WTC11 (cell line): Measurements from ENCODE around the gene SECISBP2L. TPM values are rescaled to one million over a fixed set of nuclear protein-coding genes. Genes with fewer than 3 reads are reported as not detected.

ENCODE experiments used
- ATAC-seq: fragments of 200-7000 bp; cut with Tn5 transposase; 2 replicates; pipeline ENCODE4 v1.10.0; 2021; ENCODE audit warnings: mild to moderate bottlenecking, moderate library complexity
- CTCF ChIA-PET: fragments of 300-600 bp; sonication (Branson Sonifier 250); formaldehyde crosslinking; loops from one replicate; lab custom pipeline; 2021; ENCODE audit warnings: antibody characterized with exemption; lab: Charles Lee
- POLR2A ChIA-PET: fragments of 350-600 bp; sonication (Branson Sonifier 250); formaldehyde crosslinking; loops from one replicate; lab custom pipeline; 2021; ENCODE audit warnings: antibody characterized with exemption; lab: Charles Lee
- DNase-seq: peaks from one replicate; pipeline ENCODE4 v3.0.0; 2021; ENCODE audit warnings: low spot score
- H3K27ac Mint-ChIP-seq: 2 replicates; pipeline ENCODE4 v1.8.0; 2021; ENCODE audit warnings: mixed read lengths
- H3K27me3 Mint-ChIP-seq: 2 replicates; pipeline ENCODE4 v1.8.0; 2021; ENCODE audit warnings: low read depth, mild to moderate bottlenecking, moderate library complexity, mixed read lengths
- H3K36me3 Mint-ChIP-seq: 2 replicates; pipeline ENCODE4 v1.8.0; 2021; ENCODE audit warnings: mixed read lengths
- H3K4me1 Mint-ChIP-seq: 2 replicates; pipeline ENCODE4 v1.8.0; 2022; ENCODE audit warnings: mixed read lengths
- H3K4me3 Mint-ChIP-seq: 2 replicates; pipeline ENCODE4 v1.8.0; 2021; ENCODE audit warnings: mild to moderate bottlenecking, moderate library complexity, mixed read lengths
- H3K9me3 Mint-ChIP-seq: 2 replicates; pipeline ENCODE4 v1.8.0; 2021; ENCODE audit warnings: mixed read lengths
- EMX1 ChIP-seq: fragments of 250-450 bp; sonication (Bioruptor Pico); IDR thresholded peaks from 2 replicates; pipeline ENCODE4 v1.8.0; 2021; ENCODE audit warnings: mild to moderate bottlenecking
- KAT7 ChIP-seq: sonication (generic); formaldehyde crosslinking; IDR thresholded peaks from 2 replicates; pipeline ENCODE4 v1.8.1; 2023; ENCODE audit warnings: missing genetic modification reagents, mild to moderate bottlenecking, borderline replicate concordance
- NFYB ChIP-seq: sonication (generic); formaldehyde crosslinking; conservative IDR thresholded peaks from 2 replicates; pipeline ENCODE4 v1.8.0; 2022; ENCODE audit warnings: low read depth, missing genetic modification reagents
- NR2C2 ChIP-seq: sonication (generic); formaldehyde crosslinking; IDR thresholded peaks from 2 replicates; pipeline ENCODE4 v1.8.0; 2022; ENCODE audit warnings: mild to moderate bottlenecking, missing genetic modification reagents
- OVOL2 ChIP-seq: fragments of 250-450 bp; sonication (Bioruptor Pico); IDR thresholded peaks from 2 replicates; pipeline ENCODE4 v1.9.0; 2021; ENCODE audit warnings: mild to moderate bottlenecking, borderline replicate concordance
- RELA ChIP-seq: sonication (generic); formaldehyde crosslinking; IDR thresholded peaks from 2 replicates; pipeline ENCODE4 v1.8.1; 2022; ENCODE audit warnings: missing genetic modification reagents, mild to moderate bottlenecking, borderline replicate concordance
- RORB ChIP-seq: fragments of 250-450 bp; sonication (Bioruptor Pico); IDR thresholded peaks from 2 replicates; pipeline ENCODE4 v1.9.0; 2021; ENCODE audit warnings: mild to moderate bottlenecking
- STAT6 ChIP-seq: sonication (generic); formaldehyde crosslinking; conservative IDR thresholded peaks from 2 replicates; pipeline ENCODE4 v1.8.1; 2023; ENCODE audit warnings: mild to moderate bottlenecking, low read depth, missing genetic modification reagents, moderate library complexity
- TEAD4 ChIP-seq: sonication (generic); formaldehyde crosslinking; IDR thresholded peaks from 2 replicates; pipeline ENCODE4 v1.8.0; 2022; ENCODE audit warnings: mild to moderate bottlenecking, missing genetic modification reagents
- ZNF263 ChIP-seq: sonication (generic); formaldehyde crosslinking; IDR thresholded peaks from 2 replicates; pipeline ENCODE4 v1.8.1; 2022; ENCODE audit warnings: low read depth, mild to moderate bottlenecking, moderate library complexity, missing genetic modification reagents
- ZNF281 ChIP-seq: sonication (generic); formaldehyde crosslinking; IDR thresholded peaks from 2 replicates; pipeline ENCODE4 v1.8.0; 2023; ENCODE audit warnings: mild to moderate bottlenecking, missing genetic modification reagents
- ZNF317 ChIP-seq: sonication (generic); formaldehyde crosslinking; IDR thresholded peaks from 2 replicates; pipeline ENCODE4 v1.8.1; 2023; ENCODE audit warnings: low read depth, mild to moderate bottlenecking, moderate library complexity, missing genetic modification reagents, borderline replicate concordance
- ZNF416 ChIP-seq: fragments of 250-450 bp; sonication (Bioruptor Pico); IDR thresholded peaks from 2 replicates; pipeline ENCODE4 v1.9.0; 2021; ENCODE audit warnings: mild to moderate bottlenecking, inconsistent platforms
- ZSCAN18 ChIP-seq: fragments of 250-450 bp; sonication (Bioruptor Pico); IDR thresholded peaks from 2 replicates; pipeline ENCODE4 v2.1.2; 2022; ENCODE audit warnings: mild to moderate bottlenecking, moderate library complexity
- total RNA-seq: library from RNA; stranded (reverse); gene quantifications from 3 replicates; pipeline ENCODE4 v1.2.3, GENCODE V29; 2021
- TF ChIP-seq, protein P1 (sequence below): sonication (generic); formaldehyde crosslinking; IDR thresholded peaks from 2 replicates; pipeline ENCODE4 v1.8.1; 2023; ENCODE audit warnings: mild to moderate bottlenecking, missing genetic modification reagents, borderline replicate concordance
- TF ChIP-seq, protein P2 (sequence below): sonication (generic); formaldehyde crosslinking; IDR thresholded peaks from 2 replicates; pipeline ENCODE4 v1.8.1; 2023; ENCODE audit warnings: mild to moderate bottlenecking, missing genetic modification reagents
- TF ChIP-seq, protein P3 (sequence below): sonication (generic); formaldehyde crosslinking; IDR thresholded peaks from 2 replicates; pipeline ENCODE4 v1.8.1; 2022; ENCODE audit warnings: low read depth, mild to moderate bottlenecking, moderate library complexity, missing genetic modification reagents, borderline replicate concordance

SECISBP2L gene
- total RNA-seq, 1 experiment from 2014 or later: 30.4 TPM

GRCh38 chr15:48967336-48967735, 78.9 kb downstream of the SECISBP2L start:
- no peaks in the 10 kb centered on the region for H3K9me3 Mint-ChIP-seq
- peaks cover 23% of the 10 kb centered on the region for H3K27me3 Mint-ChIP-seq
- DNase-seq: no peak
- TF ChIP-seq RORB (CRISPR knock-in tag) (no peak), EMX1 (CRISPR knock-in tag) (no peak), KAT7 (no peak), STAT6 (CRISPR knock-in tag) (no peak), NFYB (CRISPR knock-in tag) (no peak), ZNF263 (CRISPR knock-in tag) (no peak)
- TF ChIP-seq, protein P1, sequence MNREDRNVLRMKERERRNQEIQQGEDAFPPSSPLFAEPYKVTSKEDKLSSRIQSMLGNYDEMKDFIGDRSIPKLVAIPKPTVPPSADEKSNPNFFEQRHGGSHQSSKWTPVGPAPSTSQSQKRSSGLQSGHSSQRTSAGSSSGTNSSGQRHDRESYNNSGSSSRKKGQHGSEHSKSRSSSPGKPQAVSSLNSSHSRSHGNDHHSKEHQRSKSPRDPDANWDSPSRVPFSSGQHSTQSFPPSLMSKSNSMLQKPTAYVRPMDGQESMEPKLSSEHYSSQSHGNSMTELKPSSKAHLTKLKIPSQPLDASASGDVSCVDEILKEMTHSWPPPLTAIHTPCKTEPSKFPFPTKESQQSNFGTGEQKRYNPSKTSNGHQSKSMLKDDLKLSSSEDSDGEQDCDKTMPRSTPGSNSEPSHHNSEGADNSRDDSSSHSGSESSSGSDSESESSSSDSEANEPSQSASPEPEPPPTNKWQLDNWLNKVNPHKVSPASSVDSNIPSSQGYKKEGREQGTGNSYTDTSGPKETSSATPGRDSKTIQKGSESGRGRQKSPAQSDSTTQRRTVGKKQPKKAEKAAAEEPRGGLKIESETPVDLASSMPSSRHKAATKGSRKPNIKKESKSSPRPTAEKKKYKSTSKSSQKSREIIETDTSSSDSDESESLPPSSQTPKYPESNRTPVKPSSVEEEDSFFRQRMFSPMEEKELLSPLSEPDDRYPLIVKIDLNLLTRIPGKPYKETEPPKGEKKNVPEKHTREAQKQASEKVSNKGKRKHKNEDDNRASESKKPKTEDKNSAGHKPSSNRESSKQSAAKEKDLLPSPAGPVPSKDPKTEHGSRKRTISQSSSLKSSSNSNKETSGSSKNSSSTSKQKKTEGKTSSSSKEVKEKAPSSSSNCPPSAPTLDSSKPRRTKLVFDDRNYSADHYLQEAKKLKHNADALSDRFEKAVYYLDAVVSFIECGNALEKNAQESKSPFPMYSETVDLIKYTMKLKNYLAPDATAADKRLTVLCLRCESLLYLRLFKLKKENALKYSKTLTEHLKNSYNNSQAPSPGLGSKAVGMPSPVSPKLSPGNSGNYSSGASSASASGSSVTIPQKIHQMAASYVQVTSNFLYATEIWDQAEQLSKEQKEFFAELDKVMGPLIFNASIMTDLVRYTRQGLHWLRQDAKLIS (CRISPR knock-in tag): no peak
- TF ChIP-seq, protein P2, sequence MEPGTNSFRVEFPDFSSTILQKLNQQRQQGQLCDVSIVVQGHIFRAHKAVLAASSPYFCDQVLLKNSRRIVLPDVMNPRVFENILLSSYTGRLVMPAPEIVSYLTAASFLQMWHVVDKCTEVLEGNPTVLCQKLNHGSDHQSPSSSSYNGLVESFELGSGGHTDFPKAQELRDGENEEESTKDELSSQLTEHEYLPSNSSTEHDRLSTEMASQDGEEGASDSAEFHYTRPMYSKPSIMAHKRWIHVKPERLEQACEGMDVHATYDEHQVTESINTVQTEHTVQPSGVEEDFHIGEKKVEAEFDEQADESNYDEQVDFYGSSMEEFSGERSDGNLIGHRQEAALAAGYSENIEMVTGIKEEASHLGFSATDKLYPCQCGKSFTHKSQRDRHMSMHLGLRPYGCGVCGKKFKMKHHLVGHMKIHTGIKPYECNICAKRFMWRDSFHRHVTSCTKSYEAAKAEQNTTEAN (CRISPR knock-in tag): no peak
- TF ChIP-seq, all 79 proteins: peak for 0
- no peak overlapping the region for H3K27ac Mint-ChIP-seq
- ATAC-seq: no peak
- POLR2A ChIA-PET: no interaction called here
- no peak overlapping the region for H3K4me3 Mint-ChIP-seq
- H3K36me3 Mint-ChIP-seq: no peaks in the 10 kb centered on the region
- peaks cover 13% of the 10 kb centered on the region for H3K4me1 Mint-ChIP-seq
- CTCF ChIA-PET: interaction anchor here (7.5 kb wide), 1 partner anchor 7 kb away, joined by 152 read pairs; no protein-coding TSS in a partner anchor

- TF ChIP-seq EMX1 (CRISPR knock-in tag): no peak
- TF ChIP-seq ZNF317 (CRISPR knock-in tag): no peak
- no peaks in the 10 kb centered on the region for H3K9me3 Mint-ChIP-seq
- no peak overlapping the region for H3K27ac Mint-ChIP-seq
- H3K4me3 Mint-ChIP-seq: no peak overlapping the region
- ATAC-seq (no peak), DNase-seq (no peak)
- peaks cover 28% of the 10 kb centered on the region for H3K27me3 Mint-ChIP-seq
- no peaks in the 10 kb centered on the region for H3K36me3 Mint-ChIP-seq
- H3K4me1 Mint-ChIP-seq: peaks cover 13% of the 10 kb centered on the region
- CTCF ChIA-PET: interaction anchor here (1.1 to 7.5 kb wide), 7 partner anchors 8 to 156 kb away, joined by 3 to 152 read pairs (median 5); partner anchors contain the start of genes CEP152 and EID1
- POLR2A ChIA-PET: interaction anchor here (1.5 kb wide), 1 partner anchor 9 kb away, joined by 6 read pairs; no protein-coding TSS in a partner anchor
Observed at GRCh38 chr15:48966595-48967301, 79.5 kb downstream of the SECISBP2L start.

DNA sequence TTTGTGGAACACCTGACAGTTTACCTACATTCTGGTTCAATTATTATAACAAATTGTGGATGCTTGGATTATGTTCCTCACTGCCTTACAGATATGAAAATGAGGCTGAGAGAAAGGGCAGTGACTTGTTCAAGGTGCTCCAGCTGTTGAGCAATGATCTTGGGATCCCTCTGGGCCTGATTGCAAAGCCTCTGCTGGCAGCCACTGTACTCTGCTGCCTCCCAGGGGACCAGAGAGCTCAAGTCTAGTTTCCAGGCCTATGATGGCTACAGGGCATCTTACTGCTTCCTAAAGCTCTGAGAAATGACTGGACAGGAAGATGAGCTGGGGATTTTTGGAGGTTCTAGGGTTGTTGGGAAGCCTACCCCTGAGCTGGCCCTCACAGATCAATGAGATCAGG, 80.3 kb downstream of the SECISBP2L start:
- POLR2A ChIA-PET: interaction anchor here (1.5 kb wide), 1 partner anchor 10 kb away, joined by 6 read pairs; no protein-coding TSS in a partner anchor
- Mint-ChIP-seq H3K27me3 (peaks cover 36% of the 10 kb centered on the region), H3K9me3 (no peaks in the 10 kb centered on the region), H3K27ac (no peak overlapping the region), H3K36me3 (no peaks in the 10 kb centered on the region), H3K4me3 (no peak overlapping the region), H3K4me1 (peaks cover 13% of the 10 kb centered on the region)
- CTCF ChIA-PET: interaction anchor here (1.1 to 7.5 kb wide), 7 partner anchors 9 to 155 kb away, joined by 3 to 152 read pairs (median 5); partner anchors contain the start of genes CEP152 and EID1
- ATAC-seq (no peak), DNase-seq (no peak)
- TF ChIP-seq OVOL2: no peak
- TF ChIP-seq, protein P3, sequence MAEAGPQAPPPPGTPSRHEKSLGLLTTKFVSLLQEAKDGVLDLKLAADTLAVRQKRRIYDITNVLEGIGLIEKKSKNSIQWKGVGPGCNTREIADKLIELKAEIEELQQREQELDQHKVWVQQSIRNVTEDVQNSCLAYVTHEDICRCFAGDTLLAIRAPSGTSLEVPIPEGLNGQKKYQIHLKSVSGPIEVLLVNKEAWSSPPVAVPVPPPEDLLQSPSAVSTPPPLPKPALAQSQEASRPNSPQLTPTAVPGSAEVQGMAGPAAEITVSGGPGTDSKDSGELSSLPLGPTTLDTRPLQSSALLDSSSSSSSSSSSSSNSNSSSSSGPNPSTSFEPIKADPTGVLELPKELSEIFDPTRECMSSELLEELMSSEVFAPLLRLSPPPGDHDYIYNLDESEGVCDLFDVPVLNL: no peak
- TF ChIP-seq NR2C2: no peak
- TF ChIP-seq RELA (CRISPR knock-in tag): no peak
- TF ChIP-seq ZSCAN18: no peak
- no peak for TF ChIP-seq RORB (CRISPR knock-in tag)
- TF ChIP-seq TEAD4 (CRISPR knock-in tag): no peak
- TF ChIP-seq ZNF281 (CRISPR knock-in tag): no peak
- no peak for TF ChIP-seq ZNF416 (CRISPR knock-in tag)
